Stimulated activated naive B cell treated with anti-CD40 and anti-IgM and Interleukin-4, amounts not matched to agents 10 μg/mL and 1 μg/mL and 100 μg/mL, for 72 hours (primary cell): Measurements from ENCODE around the gene FCN2.
A peak's percentile ranks its signal among the peaks of the same experiment; 100 is the strongest.

Source experiments
- ATAC-seq, 2 donors: fragments of 150-1000 bp; cut with Tn5 transposase; replicated peaks; 2 replicates each; pipeline ENCODE4 v1.10.0; 2021; ENCODE audit warnings: moderate library complexity in 1 of 2
- DNase-seq: peaks from one replicate; pipeline ENCODE4 v3.0.0; 2021
- H3K27ac Mint-ChIP-seq: one replicate; pipeline ENCODE4 v1.8.0; 2022; ENCODE audit warnings: mild to moderate bottlenecking, mixed read lengths
- H3K27me3 Mint-ChIP-seq, 2 donors: one replicate each; pipeline ENCODE4 v1.8.0; 2022; ENCODE audit warnings: mixed read lengths in 2 of 2
- H3K36me3 Mint-ChIP-seq, 2 donors: one replicate each; pipeline ENCODE4 v1.8.0; 2022; ENCODE audit warnings: mixed read lengths in 2 of 2, mild to moderate bottlenecking in 1 of 2
- H3K4me1 Mint-ChIP-seq, 2 donors: one replicate each; pipeline ENCODE4 v1.8.0; 2022; ENCODE audit warnings: mixed read lengths in 2 of 2, mild to moderate bottlenecking in 1 of 2
- H3K4me3 Mint-ChIP-seq, 2 donors: one replicate each; pipeline ENCODE4 v1.8.0; 2022; ENCODE audit warnings: mild to moderate bottlenecking in 2 of 2, mixed read lengths in 2 of 2, moderate library complexity in 1 of 2
- H3K9me3 Mint-ChIP-seq, 2 donors: one replicate each; pipeline ENCODE4 v1.8.0; 2022; ENCODE audit warnings: mixed read lengths in 2 of 2, mild to moderate bottlenecking in 1 of 2

FCN2 gene

DNA sequence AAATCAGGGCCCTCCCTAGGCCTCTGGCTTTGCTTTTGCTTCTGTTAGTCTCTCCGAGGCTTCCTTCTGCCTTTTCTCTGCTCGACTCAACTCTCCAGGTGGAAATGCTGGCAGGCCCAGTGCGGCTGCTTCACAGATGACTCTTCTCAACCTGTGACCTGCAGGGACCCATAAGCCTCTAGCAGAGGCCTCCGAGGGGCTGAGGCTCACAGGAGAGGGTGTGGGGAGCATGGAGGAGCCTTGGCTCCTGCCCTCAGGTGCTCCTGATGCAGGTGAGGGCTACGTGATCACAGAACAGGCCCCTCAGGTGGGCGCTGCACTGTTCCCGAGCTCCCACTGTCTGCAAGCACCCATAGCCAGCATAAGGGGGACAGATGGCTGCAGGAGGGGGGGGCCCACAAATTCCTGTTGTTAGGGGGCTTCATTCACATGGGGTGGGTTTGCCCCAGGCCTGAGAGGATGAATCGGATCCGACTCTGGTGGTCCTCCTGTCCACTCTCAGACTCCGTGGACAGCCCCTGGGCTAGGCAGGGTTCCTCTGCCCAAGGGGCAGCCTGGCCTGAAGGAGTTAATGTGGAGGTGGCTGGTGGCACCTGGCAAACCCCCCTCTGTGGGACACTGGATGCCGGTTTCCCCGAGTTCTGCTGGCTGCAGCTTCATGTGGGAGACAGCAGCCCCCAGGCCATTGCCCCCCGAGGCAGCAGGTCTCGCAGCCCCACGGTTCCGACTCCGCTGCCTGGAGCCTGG lies 10.9 kb upstream of the FCN2 start:
- H3K4me3 Mint-ChIP-seq: no peak overlapping the region
- H3K9me3 Mint-ChIP-seq: peaks cover 7 to 10% of the 10 kb centered on the region in 2 donors
- H3K36me3 Mint-ChIP-seq: peaks cover 5 to 12% of the 10 kb centered on the region in 2 donors
- ATAC-seq (no peak), DNase-seq (no peak)
- peaks cover 0 to 6% of the 10 kb centered on the region in 2 donors for H3K27me3 Mint-ChIP-seq
- peaks cover 23 to 25% of the 10 kb centered on the region in 2 donors for H3K4me1 Mint-ChIP-seq
- H3K27ac Mint-ChIP-seq: no peak overlapping the region

DNA sequence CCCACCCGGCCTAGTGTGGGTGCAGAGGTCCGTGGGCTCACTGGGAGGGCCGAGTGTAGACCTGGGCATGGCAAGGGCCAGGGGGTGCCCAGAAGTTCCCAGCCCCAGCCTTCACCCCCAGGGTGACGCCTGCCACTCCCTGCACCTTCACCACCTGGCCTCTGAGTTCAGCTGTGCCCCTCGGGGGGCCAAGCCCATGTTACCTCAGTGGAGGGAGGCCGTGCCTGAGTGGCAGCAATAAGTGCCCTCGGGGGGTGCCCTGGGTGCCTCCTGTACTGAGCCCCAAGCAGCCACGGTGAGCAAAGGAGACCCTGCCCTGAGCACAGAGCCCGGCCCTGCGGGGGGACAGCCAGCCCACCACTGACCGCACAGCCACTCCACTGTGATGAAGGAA lies 10.3 kb upstream of the FCN2 start:
- no peak overlapping the region for H3K27ac Mint-ChIP-seq
- no peak overlapping the region for H3K4me3 Mint-ChIP-seq
- H3K36me3 Mint-ChIP-seq: peaks cover 5 to 12% of the 10 kb centered on the region in 2 donors
- no peak for ATAC-seq
- H3K27me3 Mint-ChIP-seq: peaks cover 0 to 6% of the 10 kb centered on the region in 2 donors
- H3K4me1 Mint-ChIP-seq: peaks cover 26 to 29% of the 10 kb centered on the region in 2 donors
- DNase-seq: no peak
- peaks cover 10% of the 10 kb centered on the region in 2 donors for H3K9me3 Mint-ChIP-seq

DNA sequence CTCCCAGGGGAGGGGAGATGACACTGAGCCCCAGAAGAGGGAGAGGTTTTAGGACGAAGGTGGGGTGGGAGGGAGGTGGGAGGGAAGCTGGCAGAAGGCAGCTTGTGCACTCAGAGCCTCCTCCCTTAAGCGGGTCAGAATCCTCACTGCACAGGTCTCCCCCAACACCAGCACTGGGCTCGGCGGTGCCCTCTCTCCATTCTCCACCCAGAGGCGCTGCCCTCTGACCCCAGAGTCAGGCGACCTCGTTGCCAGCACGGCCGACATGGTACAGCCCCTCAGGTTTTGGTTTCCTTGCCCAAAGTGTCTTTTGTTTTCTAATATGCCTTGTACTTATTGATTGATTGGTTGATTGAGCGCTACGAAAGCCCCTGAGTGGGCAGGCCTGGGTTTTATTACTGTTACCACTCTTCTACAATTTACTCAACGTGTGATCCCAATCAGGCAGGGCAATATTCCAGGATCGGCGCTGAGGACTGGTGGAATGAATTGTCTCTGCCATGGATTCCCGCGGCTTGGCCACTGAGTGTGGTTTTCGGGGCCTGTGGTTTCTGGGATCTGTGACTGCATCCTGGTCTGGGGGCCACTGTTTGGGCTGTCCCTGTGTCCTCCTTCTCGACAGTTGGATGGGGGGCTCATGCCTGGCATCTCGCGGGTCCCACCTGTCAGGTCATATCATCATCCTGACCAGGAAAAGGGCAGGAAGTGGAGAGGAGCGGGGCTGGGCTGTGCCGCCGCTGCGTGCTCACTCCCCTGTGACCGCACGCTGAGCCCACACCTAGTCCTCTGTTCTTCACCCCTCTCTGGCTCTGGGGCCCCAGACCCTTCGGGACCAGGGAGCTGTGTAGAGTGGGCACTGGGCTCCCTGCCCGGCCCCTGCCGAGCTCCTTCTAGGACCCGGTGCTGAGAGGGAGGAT lies 9.6 kb upstream of the FCN2 start:
- H3K27me3 Mint-ChIP-seq: peaks cover 0 to 6% of the 10 kb centered on the region in 2 donors
- H3K4me3 Mint-ChIP-seq: no peak overlapping the region
- H3K36me3 Mint-ChIP-seq: peaks cover 5 to 12% of the 10 kb centered on the region in 2 donors
- peak overlapping the region; percentile 47 for H3K27ac Mint-ChIP-seq
- peaks cover 10 to 12% of the 10 kb centered on the region in 2 donors for H3K9me3 Mint-ChIP-seq
- DNase-seq (no peak), ATAC-seq (no peak)
- peaks cover 27 to 30% of the 10 kb centered on the region in 2 donors for H3K4me1 Mint-ChIP-seq

DNA sequence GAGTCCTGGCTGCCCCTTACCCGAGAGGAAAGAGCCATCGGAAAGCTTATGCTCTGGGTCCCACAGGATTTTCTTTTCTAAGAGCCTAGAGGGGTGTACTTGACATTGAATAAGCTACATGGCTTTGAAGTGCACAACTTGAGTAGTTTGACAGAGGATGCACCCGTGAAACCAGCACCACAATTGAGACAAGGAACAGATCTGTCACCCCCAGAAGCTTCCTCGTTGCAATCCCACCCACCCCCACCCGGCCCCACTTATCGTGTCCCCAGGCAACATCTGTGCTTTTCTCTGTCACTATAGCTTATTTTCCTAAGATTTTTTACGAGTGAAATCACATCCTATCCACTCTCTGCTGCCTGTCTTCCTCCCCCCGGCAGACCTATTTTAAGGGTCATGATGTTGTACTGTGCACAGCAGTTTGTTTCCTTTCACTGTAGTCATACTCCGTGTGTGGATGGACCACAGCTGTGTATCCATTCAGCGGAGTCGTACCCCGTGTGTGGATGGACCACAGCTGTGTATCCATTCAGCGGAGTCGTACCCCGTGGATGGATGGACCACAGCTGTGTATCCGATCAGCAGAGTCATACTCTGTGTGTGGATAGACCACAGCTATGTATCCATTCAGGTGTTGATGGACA lies 8.8 kb upstream of the FCN2 start:
- peaks cover 10 to 12% of the 10 kb centered on the region in 2 donors for H3K9me3 Mint-ChIP-seq
- H3K27ac Mint-ChIP-seq: no peak overlapping the region
- H3K4me3 Mint-ChIP-seq: no peak overlapping the region

DNA sequence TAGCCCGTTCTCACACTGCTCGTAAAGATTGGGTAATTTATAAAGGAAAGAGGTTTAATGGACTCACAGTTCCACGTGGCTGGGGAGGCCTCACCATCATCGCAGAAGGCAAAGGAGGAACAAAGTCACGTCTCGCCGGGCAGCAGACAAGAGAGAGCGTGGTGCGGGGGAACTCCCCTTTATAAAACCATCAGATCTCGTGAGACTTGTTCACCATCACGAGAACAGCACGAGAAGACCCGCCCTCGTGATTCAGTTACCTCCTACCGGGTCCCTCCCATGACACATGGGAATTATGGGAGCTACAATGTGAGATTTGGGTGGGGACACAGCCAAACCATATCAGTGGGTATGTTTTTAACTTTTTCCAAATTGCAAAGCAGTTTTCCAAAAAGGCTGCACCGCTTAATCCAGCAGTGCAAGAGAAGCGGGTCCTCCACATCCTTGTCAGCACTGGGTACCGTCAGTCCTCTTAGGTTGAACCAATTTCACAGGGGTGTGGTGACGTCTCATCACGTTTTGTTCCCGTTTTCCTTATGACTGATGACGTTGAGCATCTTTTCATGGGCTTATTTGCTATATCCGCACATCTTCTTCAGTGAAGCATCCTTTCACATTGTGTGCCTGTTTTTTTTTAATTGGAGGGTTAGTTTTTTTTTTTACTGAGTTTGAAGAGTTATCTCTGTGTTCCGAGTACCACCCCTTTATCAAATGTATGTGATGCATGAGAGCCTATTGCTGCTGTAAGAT lies 8.0 kb upstream of the FCN2 start:
- peaks cover 10 to 12% of the 10 kb centered on the region in 2 donors for H3K9me3 Mint-ChIP-seq
- DNase-seq: peak; percentile 31
- H3K36me3 Mint-ChIP-seq: peaks cover 5 to 12% of the 10 kb centered on the region in 2 donors
- H3K4me3 Mint-ChIP-seq: peak overlapping the region in 1 of 2 donors; percentile 18
- H3K4me1 Mint-ChIP-seq: peaks cover 27 to 30% of the 10 kb centered on the region in 2 donors
- ATAC-seq: peak; percentile 63 to 79
- no peak overlapping the region for H3K27ac Mint-ChIP-seq
- peaks cover 3 to 16% of the 10 kb centered on the region in 2 donors for H3K27me3 Mint-ChIP-seq

More for the DNA sequence above, 8.8 kb upstream of the FCN2 start:
- ATAC-seq (no peak), DNase-seq (no peak)
- Mint-ChIP-seq H3K36me3 (peaks cover 5 to 12% of the 10 kb centered on the region in 2 donors), H3K27me3 (peaks cover 0 to 8% of the 10 kb centered on the region in 2 donors), H3K4me1 (peaks cover 27 to 30% of the 10 kb centered on the region in 2 donors)

DNA sequence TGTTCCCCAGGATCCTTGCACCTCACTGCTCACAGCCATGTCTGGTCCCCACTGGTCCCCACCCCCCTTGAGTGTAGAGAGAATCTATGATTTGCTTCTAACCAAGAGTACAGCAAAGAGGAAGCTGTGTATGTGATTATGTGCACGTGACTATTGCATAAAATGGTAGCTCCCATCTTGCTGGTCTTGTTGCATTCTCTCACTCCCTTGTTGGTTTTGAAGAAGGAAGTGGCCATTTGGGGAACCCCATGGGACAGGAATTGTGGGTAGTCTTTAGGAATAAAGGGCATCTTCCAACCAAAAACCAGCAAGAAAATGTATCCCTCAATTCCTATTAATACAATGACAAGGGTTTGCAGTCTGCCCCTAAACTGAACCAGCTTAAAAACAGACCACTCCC lies 5.2 kb upstream of the FCN2 start:
- Mint-ChIP-seq H3K36me3 (peaks cover 2 to 8% of the 10 kb centered on the region in 2 donors), H3K4me3 (no peak overlapping the region), H3K27ac (no peak overlapping the region), H3K9me3 (peaks cover 6 to 12% of the 10 kb centered on the region in 2 donors), H3K4me1 (peaks cover 12 to 16% of the 10 kb centered on the region in 2 donors), H3K27me3 (peaks cover 10 to 20% of the 10 kb centered on the region in 2 donors)
- no peak for ATAC-seq
- no peak for DNase-seq

DNA sequence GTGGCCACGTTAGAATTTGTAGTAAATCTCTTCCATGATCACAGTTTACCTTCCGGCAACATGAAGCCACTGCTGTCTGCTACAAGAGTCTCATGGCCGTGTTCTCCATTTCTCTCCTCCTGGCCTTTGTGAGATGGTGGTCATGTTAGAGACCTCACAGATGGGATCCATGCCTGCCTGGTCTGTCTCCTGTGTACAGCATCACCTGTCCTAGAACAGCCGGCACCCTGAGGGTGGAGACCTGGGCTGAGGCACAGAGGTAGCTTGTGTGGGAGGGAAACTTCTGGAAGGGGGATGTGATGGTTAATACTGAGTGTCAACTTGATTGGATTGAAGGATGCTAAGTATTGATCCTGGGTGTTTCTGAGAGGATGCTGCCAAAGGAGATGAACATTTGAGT lies 3.1 kb upstream of the FCN2 start:
- DNase-seq (no peak), ATAC-seq (no peak)
- H3K9me3 Mint-ChIP-seq: peaks cover 2 to 5% of the 10 kb centered on the region in 2 donors
- H3K4me1 Mint-ChIP-seq: peaks cover 5% of the 10 kb centered on the region in 2 donors
- no peak overlapping the region for H3K4me3 Mint-ChIP-seq
- peaks cover 0 to under 1% of the 10 kb centered on the region in 2 donors for H3K36me3 Mint-ChIP-seq
- peaks cover 18 to 38% of the 10 kb centered on the region in 2 donors for H3K27me3 Mint-ChIP-seq
- H3K27ac Mint-ChIP-seq: no peak overlapping the region

DNA sequence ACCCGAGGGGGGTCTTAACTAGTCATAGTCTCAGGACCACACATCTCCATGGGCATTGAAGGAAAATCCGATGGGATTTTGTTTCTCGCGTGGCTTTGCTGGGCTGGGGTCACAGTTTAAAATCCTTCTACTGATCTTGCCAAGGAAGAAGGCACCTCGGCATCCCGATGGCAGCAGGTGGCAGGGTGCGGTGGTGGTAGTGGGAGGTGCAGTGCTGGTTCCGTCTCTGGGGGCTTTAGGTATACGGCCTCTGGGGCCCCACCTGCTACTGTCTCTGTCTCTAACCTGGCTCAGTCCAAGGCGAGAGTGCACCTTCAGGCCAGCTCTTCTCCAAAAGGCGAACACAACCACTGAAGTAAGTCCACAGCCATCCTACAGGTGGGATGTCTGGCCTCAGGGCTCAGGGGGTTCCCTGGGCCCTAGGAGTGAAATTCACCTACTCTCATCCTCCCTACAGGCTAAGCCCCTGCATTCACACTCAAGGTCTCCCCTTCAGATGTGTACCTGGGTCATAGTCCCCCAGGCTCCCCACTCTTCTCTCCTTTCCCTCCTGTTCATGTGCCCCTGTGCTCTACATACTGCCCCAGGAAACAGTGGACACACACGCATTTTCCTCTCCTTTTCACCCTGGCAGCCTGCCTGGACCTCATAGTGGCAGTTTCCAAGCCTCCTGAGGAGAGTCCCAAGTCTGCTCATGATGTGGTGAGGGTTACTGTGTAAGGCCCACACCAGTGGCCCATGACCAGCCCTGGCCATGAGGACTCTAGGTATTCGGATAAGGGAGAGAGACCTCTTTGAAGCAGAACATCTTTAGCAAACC lies 736 bp upstream of the FCN2 start:
- Mint-ChIP-seq H3K4me1 (peaks cover 4% of the 10 kb centered on the region in 2 donors), H3K27me3 (peaks cover 35 to 60% of the 10 kb centered on the region in 2 donors), H3K36me3 (no peaks in the 10 kb centered on the region), H3K4me3 (no peak overlapping the region), H3K27ac (no peak overlapping the region), H3K9me3 (peaks cover 0 to 4% of the 10 kb centered on the region in 2 donors)
- ATAC-seq (no peak), DNase-seq (no peak)

DNA sequence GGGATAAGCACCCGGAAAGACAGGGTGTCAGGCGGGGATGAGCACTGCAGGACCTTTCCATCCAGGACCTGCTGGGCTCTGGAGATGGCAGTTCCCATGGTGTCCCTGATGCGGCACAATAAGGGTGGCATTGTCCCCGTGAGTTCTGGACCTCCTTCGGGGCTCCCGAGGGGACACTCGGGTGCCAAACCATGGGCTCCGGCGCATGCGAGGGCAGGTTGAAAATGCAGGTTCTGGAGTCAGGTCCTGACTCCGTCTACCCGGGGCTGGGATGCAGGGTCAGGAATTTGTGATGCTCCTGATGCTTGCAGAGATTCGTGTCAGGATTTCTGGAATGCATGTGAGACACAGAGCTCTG lies 682 bp downstream of the FCN2 start:
- H3K4me3 Mint-ChIP-seq: no peak overlapping the region
- H3K27ac Mint-ChIP-seq: no peak overlapping the region
- ATAC-seq (no peak), DNase-seq (no peak)
- H3K36me3 Mint-ChIP-seq: no peaks in the 10 kb centered on the region
- H3K4me1 Mint-ChIP-seq: no peaks in the 10 kb centered on the region
- H3K9me3 Mint-ChIP-seq: no peaks in the 10 kb centered on the region
- H3K27me3 Mint-ChIP-seq: peaks cover 38 to 73% of the 10 kb centered on the region in 2 donors

DNA sequence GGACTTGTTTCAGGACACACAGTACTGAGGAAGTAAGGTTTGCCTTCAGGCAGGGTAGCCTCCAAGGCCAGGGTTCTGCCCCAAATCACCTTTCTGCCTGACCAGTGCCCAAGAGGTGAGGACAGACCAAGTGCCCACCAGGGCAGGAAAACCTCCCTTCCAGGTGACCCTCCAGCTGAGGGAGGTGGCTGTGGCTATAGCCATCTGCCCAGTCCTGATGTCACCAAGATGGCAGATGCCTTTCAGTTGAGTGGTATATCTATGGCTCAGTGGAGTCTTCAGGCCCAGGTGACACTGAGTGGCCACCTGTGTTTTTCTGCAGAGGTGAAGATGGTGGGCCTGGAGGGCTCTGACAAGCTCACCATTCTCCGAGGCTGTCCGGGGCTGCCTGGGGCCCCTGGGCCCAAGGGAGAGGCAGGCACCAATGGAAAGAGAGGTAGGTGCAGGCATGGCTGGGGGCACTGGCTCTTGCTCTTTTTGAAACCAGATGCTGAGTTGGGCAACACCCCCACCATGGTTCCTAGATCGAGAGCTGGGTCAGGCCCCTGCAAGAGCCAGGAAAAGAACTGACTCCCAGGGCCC lies 1.7 kb downstream of the FCN2 start:
- Mint-ChIP-seq H3K27ac (no peak overlapping the region), H3K27me3 (peaks cover 48 to 77% of the 10 kb centered on the region in 2 donors), H3K9me3 (no peaks in the 10 kb centered on the region), H3K36me3 (no peaks in the 10 kb centered on the region), H3K4me3 (no peak overlapping the region), H3K4me1 (peaks cover 0 to 4% of the 10 kb centered on the region in 2 donors)
- DNase-seq: no peak
- ATAC-seq: no peak

DNA sequence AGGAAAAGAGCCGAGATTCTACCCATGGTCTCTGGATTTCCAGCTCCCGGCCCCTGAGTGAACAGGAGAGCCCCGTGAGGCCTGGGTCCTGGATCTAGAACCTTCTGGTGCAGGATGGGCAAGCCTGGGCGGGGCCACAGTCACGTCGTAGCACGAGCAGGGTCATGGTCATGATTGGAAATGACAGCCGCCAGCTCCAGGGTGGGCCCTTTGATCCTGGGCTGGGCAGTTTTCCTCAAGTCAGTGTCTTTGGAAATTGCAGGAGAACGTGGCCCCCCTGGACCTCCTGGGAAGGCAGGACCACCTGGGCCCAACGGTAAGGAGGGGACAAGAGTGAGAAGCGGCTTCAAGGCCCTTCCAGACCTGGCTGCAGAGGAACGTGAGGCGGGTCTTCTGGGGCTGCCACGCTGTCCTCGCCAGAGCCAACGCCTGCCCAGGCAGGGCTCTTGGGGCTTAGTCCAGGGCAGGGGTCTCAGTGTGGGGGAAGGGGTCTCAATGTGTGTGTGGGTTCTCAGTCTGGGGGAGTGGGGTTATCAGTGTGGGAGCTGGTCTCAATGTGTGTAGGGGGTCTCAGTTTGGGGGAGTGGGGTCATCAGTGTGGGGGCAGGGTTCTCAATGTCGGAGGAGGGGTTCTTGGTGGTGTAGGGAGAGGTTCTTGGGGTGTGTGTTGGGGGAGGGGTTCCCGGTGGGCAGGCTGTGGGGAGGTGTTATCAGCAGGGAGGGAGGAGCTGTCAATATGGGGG lies 2.6 kb downstream of the FCN2 start:
- peaks cover 51 to 80% of the 10 kb centered on the region in 2 donors for H3K27me3 Mint-ChIP-seq
- DNase-seq: no peak
- no peak for ATAC-seq
- H3K9me3 Mint-ChIP-seq: no peaks in the 10 kb centered on the region
- no peaks in the 10 kb centered on the region for H3K36me3 Mint-ChIP-seq
- peaks cover 0 to 12% of the 10 kb centered on the region in 2 donors for H3K4me1 Mint-ChIP-seq
- H3K27ac Mint-ChIP-seq: no peak overlapping the region
- H3K4me3 Mint-ChIP-seq: no peak overlapping the region

DNA sequence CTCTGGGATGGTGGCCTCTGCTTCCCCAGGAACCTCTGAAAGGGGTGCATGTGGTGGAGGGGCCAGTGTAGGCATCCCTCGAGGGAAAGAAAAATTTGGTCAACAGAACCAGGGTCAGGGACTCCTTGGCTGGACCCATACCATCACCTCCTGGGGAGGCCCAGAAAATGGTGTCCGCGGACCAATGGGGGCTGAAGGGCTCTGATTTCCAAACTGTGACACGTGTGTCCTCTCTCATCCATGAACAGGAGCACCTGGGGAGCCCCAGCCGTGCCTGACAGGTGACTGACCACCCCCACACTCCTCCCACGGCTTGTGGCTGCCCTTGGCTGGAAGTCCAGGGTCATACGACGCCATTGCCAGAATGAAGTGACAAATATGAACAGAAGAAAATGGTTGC lies 3.9 kb downstream of the FCN2 start:
- ATAC-seq (no peak), DNase-seq (no peak)
- Mint-ChIP-seq H3K4me1 (peaks cover 3 to 13% of the 10 kb centered on the region in 2 donors), H3K36me3 (no peaks in the 10 kb centered on the region), H3K4me3 (no peak overlapping the region), H3K27me3 (peaks cover 53 to 85% of the 10 kb centered on the region in 2 donors), H3K9me3 (no peaks in the 10 kb centered on the region), H3K27ac (no peak overlapping the region)
